ENCODE results near the gene PSMD4. TPM values are rescaled to one million over a fixed set of nuclear protein-coding genes. Genes with fewer than 3 reads are reported as not detected.

The PSMD4 gene
- polyA plus RNA-seq, 2 of the 4 experiments (the other 2 are of a cell fraction) = 207 to 265 TPM

DNA sequence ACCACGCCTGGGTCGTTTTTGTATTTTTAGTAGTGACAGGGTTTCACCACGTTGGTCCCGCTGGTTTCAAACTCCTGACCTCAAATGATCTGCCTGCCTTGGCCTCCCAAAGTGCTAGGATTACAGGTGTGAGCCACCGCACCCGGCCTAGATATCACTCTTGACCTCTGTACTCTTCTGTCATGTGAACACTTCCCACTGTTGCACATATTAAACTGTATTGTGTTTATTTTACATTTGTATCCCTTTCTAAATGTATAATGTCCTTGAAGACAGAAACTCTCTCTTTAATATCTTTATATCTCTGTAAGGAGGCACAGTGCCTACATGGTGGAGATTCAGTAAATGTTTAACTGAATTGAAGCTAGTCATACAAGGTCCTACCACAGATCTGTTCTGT is 19.3 kb upstream of the PSMD4 start:
- ChIA-PET CTCF (interaction anchor here (0.7 to 4.5 kb wide), 3 partner anchors 16 to 601 kb away, joined by 3 to 27 read pairs (median 4); no protein-coding TSS in a partner anchor), POLR2A (no interaction called here)

GRCh38 chr1:151237678-151238466 is 16.7 kb upstream of the PSMD4 start:
- Histone ChIP-seq H3K4me3 (no peak overlapping the region), H3K4me1 (0 out of 3 replicates have a peak, but pooled peaks cover 8% of the 10 kb centered on the region), H3K27ac (peak overlapping the region; percentile 1 to 31; a peak in 2 of 6 replicates), H3K4me2 (0 out of 3 replicates have a peak overlapping the region, but pooled peaks have one; percentile 3), H3K9me3 (no peaks in the 10 kb centered on the region)
- FAIRE-seq (no peak), ATAC-seq (no peak), DNase-seq (ENCODE audit: low read depth in 1 of 2, low spot score in 1 of 2) (no peak)
- 84% methylated on average over 4 of the region's 4 CpGs for WGBS (ENCODE audit: missing lambda C conversion rate)
- TF ChIP-seq RARB (CRISPR knock-in tag; IDR thresholded peaks at IDR 0.05) (no peak), MAFK (IDR thresholded peaks at IDR 0.05; ENCODE audit: partially characterized antibody) (peak; percentile 87)
- POLR2A ChIA-PET = no interaction called here
- CTCF ChIA-PET = interaction anchor here (1.0 to 2.6 kb wide), 5 partner anchors 12 to 52 kb away, joined by 3 to 12 read pairs (median 3); partner anchors contain the start of gene PSMD4

More for the DNA sequence above, 19.3 kb upstream of the PSMD4 start:
- no peak for FAIRE-seq
- 95% methylated on average over 6 of the region's 6 CpGs for WGBS (ENCODE audit: missing lambda C conversion rate)
- H3K27ac ChIP-seq = no peak overlapping the region; a peak in 1 of 6 replicates
- DNase-seq (ENCODE audit: low read depth in 1 of 2, low spot score in 1 of 2) = no peak
- no peak for ATAC-seq
- TF ChIP-seq SREBF2 (IDR thresholded peaks at IDR 0.05) (no peak), HOXA7 (CRISPR knock-in tag; IDR thresholded peaks at IDR 0.05) (no peak), TP53 (CRISPR knock-in tag; IDR thresholded peaks at IDR 0.05) (no peak), JUNB (IDR thresholded peaks at IDR 0.05) (no peak), RFX5 (IDR thresholded peaks at IDR 0.05) (no peak), CHD4 (IDR thresholded peaks at IDR 0.05; ENCODE audit: borderline replicate concordance) (no peak), EHMT2 (IDR thresholded peaks at IDR 0.05; ENCODE audit: low read depth) (no peak), CEBPB (IDR thresholded peaks at IDR 0.05) (no peak), SMC3 (IDR thresholded peaks at IDR 0.05) (no peak), ZNF302 (CRISPR knock-in tag; IDR thresholded peaks at IDR 0.05) (no peak), TFCP2L1 (CRISPR knock-in tag; IDR thresholded peaks at IDR 0.05) (no peak), FOSL2 (IDR thresholded peaks at IDR 0.05) (no peak), FOSL2 (CRISPR knock-in tag; IDR thresholded peaks at IDR 0.05) (no peak), EP300 (IDR thresholded peaks at IDR 0.05) (no peak), HDAC2 (IDR thresholded peaks at IDR 0.05) (no peak), NR3C1 (IDR thresholded peaks at IDR 0.05) (no peak), HOXB5 (CRISPR knock-in tag; IDR thresholded peaks at IDR 0.05) (no peak), ZC3H11A (IDR thresholded peaks at IDR 0.05) (no peak)
- TF ChIP-seq, protein P1, sequence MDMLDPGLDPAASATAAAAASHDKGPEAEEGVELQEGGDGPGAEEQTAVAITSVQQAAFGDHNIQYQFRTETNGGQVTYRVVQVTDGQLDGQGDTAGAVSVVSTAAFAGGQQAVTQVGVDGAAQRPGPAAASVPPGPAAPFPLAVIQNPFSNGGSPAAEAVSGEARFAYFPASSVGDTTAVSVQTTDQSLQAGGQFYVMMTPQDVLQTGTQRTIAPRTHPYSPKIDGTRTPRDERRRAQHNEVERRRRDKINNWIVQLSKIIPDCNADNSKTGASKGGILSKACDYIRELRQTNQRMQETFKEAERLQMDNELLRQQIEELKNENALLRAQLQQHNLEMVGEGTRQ (IDR thresholded peaks at IDR 0.05) = no peak
- TF ChIP-seq, protein P2, sequence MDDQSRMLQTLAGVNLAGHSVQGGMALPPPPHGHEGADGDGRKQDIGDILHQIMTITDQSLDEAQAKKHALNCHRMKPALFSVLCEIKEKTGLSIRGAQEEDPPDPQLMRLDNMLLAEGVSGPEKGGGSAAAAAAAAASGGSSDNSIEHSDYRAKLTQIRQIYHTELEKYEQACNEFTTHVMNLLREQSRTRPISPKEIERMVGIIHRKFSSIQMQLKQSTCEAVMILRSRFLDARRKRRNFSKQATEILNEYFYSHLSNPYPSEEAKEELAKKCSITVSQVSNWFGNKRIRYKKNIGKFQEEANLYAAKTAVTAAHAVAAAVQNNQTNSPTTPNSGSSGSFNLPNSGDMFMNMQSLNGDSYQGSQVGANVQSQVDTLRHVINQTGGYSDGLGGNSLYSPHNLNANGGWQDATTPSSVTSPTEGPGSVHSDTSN (IDR thresholded peaks at IDR 0.05) = no peak
- 0 out of 3 replicates have a peak, but pooled peaks cover 8% of the 10 kb centered on the region for H3K4me1 ChIP-seq
- no peak overlapping the region for H3K4me3 ChIP-seq
- H3K4me2 ChIP-seq = no peak overlapping the region
- no peaks in the 10 kb centered on the region for H3K9me3 ChIP-seq

- no peak for FAIRE-seq
Measured at GRCh38 chr1:151238467-151238739, 16.1 kb upstream of the PSMD4 start.

More at GRCh38 chr1:151238467-151238739, 16.1 kb upstream of the PSMD4 start:
- WGBS (ENCODE audit: missing lambda C conversion rate) = 41% methylated on average over 1 of the region's 1 CpG
- Histone ChIP-seq H3K4me3 (no peak overlapping the region), H3K9me3 (no peaks in the 10 kb centered on the region), H3K4me1 (0 out of 3 replicates have a peak, but pooled peaks cover 8% of the 10 kb centered on the region), H3K27ac (peak overlapping the region in 1 of 2 experiments; percentile 31; a peak in 1 of 6 replicates), H3K4me2 (0 out of 3 replicates have a peak overlapping the region, but pooled peaks have one; percentile 3)
- peak in 1 of 2 experiments; percentile 16 for DNase-seq (ENCODE audit: low read depth in 1 of 2, low spot score in 1 of 2)
- ChIA-PET CTCF (interaction anchor here (0.7 to 2.6 kb wide), 6 partner anchors 11 to 53 kb away, joined by 3 to 12 read pairs (median 3); partner anchors contain the start of gene PSMD4), POLR2A (no interaction called here)
- TF ChIP-seq NFE2L2 (conservative IDR thresholded peaks at IDR 0.05; ENCODE audit: low read length) (no peak), EHMT2 (IDR thresholded peaks at IDR 0.05; ENCODE audit: low read depth) (no peak), GATA3 (IDR thresholded peaks at IDR 0.05; ENCODE audit: borderline replicate concordance) (no peak), FOSL2 (IDR thresholded peaks at IDR 0.05) (no peak), FOSL2 (CRISPR knock-in tag; IDR thresholded peaks at IDR 0.05) (peak; percentile 49; the same call in 1 of the 2 replicates)
- TF ChIP-seq, protein P3, sequence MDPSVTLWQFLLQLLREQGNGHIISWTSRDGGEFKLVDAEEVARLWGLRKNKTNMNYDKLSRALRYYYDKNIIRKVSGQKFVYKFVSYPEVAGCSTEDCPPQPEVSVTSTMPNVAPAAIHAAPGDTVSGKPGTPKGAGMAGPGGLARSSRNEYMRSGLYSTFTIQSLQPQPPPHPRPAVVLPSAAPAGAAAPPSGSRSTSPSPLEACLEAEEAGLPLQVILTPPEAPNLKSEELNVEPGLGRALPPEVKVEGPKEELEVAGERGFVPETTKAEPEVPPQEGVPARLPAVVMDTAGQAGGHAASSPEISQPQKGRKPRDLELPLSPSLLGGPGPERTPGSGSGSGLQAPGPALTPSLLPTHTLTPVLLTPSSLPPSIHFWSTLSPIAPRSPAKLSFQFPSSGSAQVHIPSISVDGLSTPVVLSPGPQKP (IDR thresholded peaks at IDR 0.05; ENCODE audit: low read depth, low read length) = no peak
- ATAC-seq = peak in 1 of 2 experiments; percentile 67; a peak in 4 of 6 replicates
